Left colon (tissue), 2 donors: ENCODE data around the gene ZNF865. TPM values are rescaled to one million over a fixed set of nuclear protein-coding genes. Genes with fewer than 3 reads are reported as not detected.
A peak's percentile ranks its signal among the peaks of the same experiment; 100 is the strongest.

Experiments
- ATAC-seq: fragments of 200-7000 bp; cut with Tn5 transposase; one replicate; pipeline ENCODE4 v1.9.1; 2020; ENCODE audit warnings: mild to moderate bottlenecking, moderate library complexity
- DNase-seq, 2 donors: peaks; one replicate each; pipeline ENCODE4 v3.0.0-alpha.2; 2020
- intact Hi-C, 2 donors: fragments of 100-400 bp; cut with DNase I in 1 of 2; cut with micrococcal nuclease in 1 of 2; formaldehyde crosslinking; loops; one replicate each; pipeline versions ENCODE4 v1.11.2 to v1.14.0; 2022; cut with DNase I, micrococcal nuclease
- total RNA-seq, 2 donors: library from RNA; stranded (reverse); fragmentation: NEBNext Ultra II Directional; extraction: Animal tissue kit (Norgen Biotek cat#: 25700); gene quantifications; one replicate each; pipeline ENCODE4 v1.2.1, GENCODE V29; 2021
- donor health status: DM: no; HTN: no; CAD: no.
- donor health status: DM: yes; HTN: yes; CAD: no.

ZNF865 gene
- total RNA-seq, 2 donors from 2014 or later = 13.0 to 13.6 TPM

DNA sequence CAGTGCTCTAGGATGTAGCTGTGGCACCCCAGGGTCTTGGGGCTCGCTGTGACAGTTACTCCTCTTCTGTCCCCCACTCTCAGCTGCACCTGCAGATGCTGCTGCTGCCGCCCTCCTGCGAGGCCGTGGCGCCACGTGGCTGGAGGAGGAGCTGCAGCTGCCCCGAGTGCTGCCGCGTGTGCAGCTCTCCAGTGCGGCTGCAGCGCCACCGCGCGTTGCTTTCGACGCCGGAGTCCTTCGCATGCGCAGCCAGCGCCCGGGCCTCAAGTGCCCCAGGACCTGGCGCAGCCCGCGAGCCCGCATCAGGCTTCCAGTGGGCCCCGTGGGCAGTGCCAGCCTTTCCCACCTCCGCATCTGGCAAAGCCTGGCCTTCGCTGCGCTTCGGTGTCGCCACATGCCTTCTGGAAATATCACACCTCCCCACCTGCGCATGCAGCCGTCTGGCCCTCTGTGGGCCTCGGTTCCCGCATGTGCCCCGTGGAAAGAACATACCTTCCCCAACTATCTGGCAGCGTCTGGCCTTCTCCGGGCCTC is 34.7 kb downstream of the ZNF865 start:
- DNase-seq = peak; percentile 62 to 73
- intact Hi-C loops = no loop called here
- no peak for ATAC-seq

DNA sequence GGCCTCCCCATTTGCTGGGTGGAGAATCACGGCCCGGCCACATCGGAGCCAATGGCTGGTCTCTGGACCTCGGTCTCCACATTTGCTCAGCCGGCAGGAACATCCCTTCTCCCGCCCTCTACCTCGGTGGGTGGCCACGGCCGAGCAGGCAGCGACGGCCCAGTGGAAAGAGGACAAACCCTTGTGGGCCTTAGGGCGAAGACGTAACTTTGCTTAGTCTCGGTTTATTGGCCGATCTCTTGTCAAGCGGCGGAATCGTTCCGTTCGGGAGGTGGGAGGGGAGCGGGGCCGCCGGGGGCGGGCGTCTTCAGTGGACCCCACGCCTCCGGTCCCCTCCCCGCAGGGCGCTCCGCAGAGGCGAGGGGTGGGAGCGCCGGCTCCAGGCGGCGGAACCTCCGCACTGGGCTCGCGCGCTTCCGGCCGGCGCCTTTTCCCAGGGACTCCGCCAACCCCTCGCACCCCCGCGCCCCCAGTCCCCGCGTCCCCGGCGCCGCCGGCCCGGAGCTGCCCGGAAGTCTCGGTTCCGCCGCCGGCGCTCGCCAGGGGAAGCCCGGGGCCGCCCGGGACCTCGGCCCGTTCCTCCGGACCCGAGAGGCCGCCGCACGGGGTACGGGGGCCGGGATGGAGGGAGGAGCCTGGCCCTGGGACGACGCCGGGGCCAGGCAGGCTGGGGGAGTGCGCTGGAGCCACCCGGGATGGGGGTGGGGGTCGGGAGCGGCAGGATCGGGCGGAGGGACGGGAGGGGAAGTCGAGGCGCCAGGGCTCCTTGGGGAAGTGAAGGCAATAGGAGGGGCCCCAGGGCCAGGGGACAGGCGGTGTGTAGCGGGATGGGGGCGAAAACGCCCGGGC is 35.4 kb downstream of the ZNF865 start, which contains the start of gene ZNF580:
ZNF580 (plus strand) TSS at position 426 of the 849 bp plus-strand sequence. CDS start 1,507 bp downstream, outside the sequence.
- DNase-seq = peak in 1 of 2 donors; percentile 70
- intact Hi-C loops = no loop called here
- peak; percentile 55 for ATAC-seq

DNA sequence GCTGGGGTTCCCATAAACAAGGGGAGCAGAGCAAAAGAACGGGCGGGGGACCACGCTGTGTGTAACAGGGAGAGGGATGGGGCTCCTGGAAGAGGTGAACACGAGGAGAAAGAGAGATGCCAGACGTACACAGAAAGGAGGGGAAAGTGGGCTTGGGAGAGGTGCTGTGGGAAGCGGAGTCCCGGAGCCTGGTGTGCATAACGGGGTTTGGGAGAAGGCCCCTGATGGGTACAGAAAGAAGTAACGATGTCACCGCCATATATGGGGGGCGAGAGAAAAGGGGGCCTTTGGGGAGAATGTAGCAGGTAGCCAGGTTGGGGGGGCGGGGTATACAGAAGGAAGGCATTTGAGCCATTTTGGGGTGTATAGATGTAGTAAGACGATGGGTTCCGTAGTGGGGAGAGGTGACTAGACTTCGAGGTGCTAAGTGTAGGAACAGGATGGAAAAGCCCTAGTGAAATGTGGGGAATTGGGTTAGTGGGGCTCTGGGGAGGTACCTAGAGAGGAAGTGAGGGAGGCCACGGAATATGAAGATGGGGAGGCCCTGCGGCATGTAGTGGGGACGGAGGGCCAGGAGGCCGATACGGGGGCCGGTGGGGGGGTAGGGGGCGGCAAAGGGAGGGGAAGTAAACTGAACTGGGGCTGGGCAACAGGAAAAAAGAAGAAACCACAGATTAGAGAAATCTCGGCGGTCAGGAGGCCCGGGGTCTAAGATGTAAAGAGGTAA is 36.1 kb downstream of the ZNF865 start:
- ATAC-seq = peak; percentile 1
- DNase-seq = no peak
- intact Hi-C loops = no loop called here

DNA sequence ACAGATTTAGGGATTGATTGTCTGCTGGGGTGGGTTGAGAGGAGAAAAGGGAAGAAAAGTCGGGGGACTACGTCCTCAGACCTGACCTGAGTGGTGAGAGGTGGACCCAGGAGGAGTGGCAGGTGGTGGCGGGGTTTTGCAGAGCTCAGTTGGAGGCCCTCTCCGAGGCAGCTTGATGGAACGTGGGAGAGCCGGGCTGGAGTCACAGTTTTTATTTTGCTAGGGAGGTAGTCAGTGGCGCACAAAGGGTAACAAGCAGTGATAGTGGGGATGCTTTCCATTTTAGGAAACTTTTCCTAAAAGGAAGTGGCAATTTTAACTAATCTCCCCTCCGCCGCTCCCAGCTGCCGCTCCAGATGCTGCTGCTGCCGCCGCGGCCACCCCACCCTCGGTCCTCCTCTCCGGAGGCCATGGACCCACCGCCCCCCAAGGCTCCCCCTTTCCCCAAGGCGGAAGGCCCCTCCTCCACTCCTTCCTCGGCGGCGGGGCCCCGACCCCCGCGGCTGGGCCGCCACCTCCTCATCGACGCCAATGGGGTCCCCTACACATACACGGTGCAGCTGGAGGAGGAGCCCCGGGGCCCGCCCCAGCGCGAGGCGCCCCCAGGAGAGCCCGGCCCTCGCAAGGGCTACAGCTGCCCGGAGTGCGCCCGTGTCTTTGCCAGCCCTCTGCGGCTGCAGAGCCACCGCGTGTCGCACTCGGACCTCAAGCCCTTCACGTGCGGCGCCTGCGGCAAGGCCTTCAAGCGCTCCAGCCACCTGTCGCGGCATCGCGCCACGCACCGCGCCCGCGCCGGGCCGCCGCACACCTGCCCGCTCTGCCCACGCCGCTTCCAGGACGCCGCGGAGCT is 36.9 kb downstream of the ZNF865 start:
- ATAC-seq = peak; percentile 9
- intact Hi-C loops = no loop called here

DNA sequence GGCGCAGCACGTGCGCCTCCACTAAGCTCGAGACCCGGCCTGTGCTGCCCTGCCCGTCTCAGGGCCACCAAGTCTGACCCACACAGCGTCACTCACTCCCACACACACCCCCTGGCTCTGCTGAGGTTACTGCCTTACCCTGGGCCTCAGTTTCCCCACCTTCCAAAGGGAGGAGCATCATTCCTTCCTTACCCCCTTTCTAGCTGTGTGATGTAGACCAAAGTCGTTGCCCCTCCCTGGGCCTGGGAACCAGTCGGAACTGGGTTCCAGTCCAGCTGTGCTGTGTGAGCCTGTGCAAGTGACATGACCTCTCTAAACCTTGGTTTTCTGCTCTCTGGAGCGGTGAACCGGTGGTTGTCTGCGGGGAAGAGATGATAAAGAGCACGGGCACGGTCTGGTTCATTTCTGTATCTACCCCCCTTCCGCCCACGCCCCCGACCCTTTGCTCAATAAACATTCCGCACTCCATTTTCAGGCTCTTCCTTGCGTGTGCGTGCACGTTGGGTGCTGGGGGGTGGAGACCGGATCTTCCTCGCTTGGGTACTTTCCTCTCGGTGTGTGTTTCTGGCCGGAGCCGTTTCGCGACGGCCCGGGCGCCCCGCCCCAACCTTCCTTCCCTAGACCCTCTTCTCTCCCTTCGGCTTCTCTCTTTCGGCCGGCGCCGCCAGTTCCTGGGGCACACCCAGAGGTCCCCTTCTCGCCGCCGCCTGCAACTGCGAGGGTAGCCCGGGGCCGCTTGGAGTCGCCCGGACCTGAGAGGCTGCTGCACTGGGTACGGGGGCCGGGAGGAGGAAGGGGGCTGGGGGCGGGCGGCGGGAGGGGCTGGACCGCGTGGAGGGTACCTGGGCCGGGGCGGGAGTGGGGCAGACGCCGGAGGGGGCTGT is 37.8 kb downstream of the ZNF865 start, which contains the start of gene ZNF581:
ZNF581 (plus strand) TSS at position 647 of the 884 bp plus-strand sequence. CDS start 923 bp downstream, outside the sequence.
- intact Hi-C loops = no loop called here
- ATAC-seq (peak; percentile 64), DNase-seq (peak; percentile 73 to 83)

More for the DNA sequence above, 36.9 kb downstream of the ZNF865 start:
- peak in 1 of 2 donors; percentile 49 for DNase-seq

DNA sequence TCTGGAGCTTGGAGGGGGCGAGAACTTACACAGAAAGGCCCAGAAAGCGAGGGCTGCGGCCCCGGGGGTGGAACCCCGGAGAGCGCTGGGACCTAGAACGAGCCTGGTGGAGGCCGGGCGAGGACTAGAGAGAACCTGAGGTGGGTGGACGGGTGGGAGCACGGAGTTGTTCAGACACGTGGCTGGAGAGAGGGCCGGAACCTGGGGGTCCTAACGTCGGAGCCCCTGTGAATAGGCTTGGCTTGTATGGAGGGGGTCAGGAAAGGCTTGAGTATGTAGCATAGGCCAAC is 38.4 kb downstream of the ZNF865 start:
- intact Hi-C loops = no loop called here
- peak; percentile 4 for ATAC-seq

DNA sequence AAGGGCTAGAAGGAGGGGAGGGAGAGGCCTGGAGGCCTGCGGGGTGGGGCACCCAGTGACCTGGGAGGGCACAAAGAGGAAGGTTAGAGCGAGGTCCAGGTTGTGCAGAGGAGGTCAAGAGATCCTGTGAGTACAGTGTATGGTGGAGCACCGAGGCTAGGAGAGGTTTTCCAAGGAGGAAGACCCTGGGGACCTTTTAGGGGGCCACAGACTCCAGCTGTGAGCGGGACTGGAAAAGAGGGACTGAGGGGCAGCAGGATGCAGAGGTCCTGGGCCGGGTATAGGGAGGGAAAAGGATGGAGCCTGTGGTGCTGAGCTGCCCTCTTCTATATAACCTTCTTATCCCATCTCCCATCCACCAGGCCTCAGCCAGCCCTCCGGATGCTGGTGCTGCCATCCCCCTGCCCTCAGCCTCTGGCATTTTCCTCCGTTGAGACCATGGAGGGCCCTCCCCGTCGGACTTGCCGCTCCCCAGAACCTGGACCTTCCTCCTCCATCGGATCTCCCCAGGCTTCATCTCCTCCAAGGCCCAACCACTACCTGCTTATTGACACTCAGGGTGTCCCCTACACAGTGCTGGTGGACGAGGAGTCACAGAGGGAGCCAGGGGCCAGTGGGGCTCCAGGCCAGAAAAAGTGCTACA is 38.9 kb downstream of the ZNF865 start:
- intact Hi-C loops = no loop called here
- no peak for ATAC-seq
- DNase-seq = peak in 1 of 2 donors; percentile 28

More for the DNA sequence above, 38.4 kb downstream of the ZNF865 start:
- DNase-seq = no peak

DNA sequence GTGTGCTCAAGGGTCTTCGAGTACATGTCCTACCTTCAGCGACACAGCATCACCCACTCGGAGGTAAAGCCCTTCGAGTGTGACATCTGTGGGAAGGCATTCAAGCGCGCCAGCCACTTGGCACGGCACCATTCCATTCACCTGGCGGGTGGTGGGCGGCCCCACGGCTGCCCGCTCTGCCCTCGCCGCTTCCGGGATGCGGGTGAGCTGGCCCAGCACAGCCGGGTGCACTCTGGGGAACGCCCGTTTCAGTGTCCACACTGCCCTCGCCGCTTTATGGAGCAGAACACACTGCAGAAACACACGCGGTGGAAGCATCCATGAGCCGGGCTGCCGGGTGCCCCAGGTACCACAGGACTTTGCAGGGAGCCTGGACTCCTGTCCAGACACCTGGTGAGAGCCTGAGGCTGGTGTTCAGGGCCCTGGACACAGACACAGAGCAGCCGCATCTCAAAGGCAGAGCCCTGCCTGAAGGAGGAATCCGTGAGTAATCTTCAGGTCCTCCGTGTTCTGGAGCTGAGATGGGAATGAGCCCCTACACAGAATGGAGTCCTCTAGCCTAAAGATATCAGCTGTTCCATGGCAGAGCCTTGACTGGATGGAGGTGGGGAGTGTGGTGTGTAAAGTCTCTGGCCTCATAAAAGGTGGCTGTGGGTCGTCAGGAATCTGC is 39.5 kb downstream of the ZNF865 start:
- DNase-seq = no peak
- intact Hi-C loops = no loop called here
- no peak for ATAC-seq

DNA sequence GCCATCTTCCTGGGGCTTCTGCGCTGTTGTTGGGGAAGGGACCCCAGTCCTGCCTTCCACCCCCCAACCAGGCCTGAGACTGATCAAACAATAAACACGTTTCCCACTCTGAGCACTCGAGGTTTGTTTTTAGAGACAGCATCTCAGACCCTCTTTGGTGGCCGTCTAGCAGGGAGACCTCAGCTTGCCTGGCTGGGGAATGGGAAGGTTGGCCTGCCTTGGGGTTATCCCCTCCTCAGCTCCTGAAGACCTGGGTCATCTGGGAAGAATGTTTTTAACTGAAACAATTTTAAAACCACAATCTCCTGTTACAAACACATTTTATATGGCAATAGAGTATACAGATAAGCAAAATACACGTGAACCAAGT is 40.0 kb downstream of the ZNF865 start:
- intact Hi-C loops = no loop called here
- no peak for DNase-seq
- no peak for ATAC-seq

DNA sequence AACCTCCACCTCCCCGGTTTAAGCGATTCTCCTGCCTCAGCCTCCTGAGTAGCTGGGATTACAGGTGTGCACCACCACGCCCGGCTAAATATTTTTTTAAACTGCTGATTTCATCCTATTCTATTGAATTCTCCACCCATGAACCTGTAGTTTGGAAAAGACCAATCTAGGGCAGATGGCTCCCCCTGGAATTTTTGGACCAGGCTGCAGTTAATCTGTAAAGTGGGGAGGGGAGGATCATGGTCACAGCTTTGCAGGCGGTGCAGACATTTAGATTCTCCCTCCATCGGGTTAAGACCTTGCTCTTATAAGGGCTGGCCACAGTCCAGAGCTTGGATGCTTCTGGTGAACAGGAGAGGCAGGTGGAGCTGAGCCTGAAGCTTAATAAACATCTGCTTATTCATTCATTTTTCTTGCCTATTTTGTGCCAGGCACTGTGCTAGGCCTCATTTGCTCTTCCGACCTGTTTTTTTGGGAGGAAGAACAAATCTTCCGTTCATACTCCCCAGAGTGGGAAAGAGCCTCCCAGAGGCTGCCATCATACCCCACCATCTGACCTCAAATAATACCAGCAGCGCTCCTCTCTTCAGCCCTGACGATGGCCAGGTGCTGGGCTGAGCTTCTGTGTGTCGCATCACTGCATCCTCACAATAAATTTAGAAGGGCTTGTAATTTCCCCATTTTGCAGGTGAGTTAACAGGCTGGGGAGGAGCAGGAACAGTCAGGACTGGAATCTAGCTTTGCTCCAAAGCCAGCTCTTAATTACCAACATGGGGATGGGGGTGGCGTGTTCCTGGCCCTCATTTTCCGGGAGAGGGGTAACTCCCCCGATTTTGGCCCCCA is 41.7 kb downstream of the ZNF865 start:
- DNase-seq = no peak
- intact Hi-C loops = no loop called here
- no peak for ATAC-seq

DNA sequence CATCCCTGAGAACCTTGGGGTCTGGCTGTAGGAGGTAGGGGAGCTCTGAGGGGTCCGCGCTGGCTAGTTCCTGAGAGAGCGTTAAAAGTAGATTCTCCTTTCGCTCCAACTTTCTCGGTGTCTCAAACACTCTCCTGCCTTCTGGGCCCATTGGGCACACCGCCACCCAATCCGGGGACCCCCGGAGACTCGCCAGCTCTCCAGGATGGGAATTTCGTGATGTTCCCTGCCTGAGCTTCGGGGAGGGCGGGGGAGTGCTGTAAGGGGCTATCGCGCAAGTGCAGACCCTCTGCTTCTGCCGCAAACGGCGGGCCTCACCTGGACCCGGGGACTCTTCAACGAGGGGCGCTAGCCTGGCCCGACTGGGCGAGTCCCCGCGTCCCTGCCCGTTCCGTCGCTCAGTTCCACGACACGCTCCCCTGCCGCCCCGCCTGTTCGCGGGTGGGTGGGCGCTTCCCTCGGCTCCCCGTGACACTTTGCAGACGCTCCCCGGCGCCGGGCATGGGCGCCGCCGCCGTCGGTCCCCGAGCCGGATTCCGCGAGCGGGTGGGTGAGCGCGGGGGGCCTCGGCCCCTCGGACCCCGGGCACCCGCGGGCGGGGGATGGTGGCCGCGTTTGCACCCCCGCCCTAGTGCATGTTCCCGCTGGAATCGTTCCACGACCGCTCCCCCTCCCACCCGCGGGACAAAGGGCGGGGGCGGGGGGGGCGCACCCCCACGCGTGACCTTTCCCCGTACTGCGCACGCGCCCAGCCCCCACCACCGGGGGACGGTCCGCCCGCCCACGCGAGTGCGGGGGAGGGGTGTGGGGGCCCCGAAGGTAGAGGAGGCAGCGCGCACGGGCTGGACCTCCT is 42.5 kb downstream of the ZNF865 start, which contains the start of gene CCDC106:
CCDC106 (plus strand) TSS at position 481 of the 853 bp plus-strand sequence. CDS start 835 bp downstream, outside the sequence.
- intact Hi-C loops = no loop called here
- DNase-seq (peak; percentile 69 to 77), ATAC-seq (peak; percentile 52)

DNA sequence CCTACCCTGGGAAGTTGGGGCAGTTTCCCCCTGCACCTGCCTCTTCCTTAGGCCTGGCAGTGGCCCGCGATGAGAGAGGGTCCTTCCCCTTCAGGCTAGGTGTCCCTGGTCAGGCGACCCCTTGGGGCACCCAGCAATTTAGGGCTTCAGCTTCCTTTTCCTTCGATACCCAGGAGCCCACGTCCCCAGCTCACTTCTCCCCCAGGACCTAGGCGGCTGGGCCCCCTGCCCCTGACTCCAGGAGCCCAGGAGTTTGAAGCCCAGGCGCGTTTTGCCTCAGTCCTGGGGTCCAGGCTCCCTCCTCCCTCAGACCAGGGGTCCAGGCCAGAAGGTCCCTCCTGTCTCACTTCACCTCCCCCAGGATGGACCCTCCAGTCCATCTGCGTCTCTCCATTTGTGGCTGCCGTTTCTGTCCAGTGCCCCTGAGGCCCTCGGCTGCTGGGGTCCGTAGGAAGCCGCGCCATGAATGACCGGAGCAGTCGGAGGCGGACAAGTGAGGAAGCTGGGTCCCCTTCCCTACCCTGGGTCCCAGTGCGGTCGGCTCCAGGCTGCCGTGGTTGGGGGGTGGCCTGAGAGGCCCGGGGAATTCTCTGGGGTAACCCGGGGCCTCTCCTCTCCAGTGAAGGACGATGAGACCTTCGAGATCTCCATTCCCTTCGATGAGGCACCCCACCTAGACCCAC is 43.3 kb downstream of the ZNF865 start:
- DNase-seq (no peak), ATAC-seq (no peak)
- intact Hi-C loops = no loop called here

DNA sequence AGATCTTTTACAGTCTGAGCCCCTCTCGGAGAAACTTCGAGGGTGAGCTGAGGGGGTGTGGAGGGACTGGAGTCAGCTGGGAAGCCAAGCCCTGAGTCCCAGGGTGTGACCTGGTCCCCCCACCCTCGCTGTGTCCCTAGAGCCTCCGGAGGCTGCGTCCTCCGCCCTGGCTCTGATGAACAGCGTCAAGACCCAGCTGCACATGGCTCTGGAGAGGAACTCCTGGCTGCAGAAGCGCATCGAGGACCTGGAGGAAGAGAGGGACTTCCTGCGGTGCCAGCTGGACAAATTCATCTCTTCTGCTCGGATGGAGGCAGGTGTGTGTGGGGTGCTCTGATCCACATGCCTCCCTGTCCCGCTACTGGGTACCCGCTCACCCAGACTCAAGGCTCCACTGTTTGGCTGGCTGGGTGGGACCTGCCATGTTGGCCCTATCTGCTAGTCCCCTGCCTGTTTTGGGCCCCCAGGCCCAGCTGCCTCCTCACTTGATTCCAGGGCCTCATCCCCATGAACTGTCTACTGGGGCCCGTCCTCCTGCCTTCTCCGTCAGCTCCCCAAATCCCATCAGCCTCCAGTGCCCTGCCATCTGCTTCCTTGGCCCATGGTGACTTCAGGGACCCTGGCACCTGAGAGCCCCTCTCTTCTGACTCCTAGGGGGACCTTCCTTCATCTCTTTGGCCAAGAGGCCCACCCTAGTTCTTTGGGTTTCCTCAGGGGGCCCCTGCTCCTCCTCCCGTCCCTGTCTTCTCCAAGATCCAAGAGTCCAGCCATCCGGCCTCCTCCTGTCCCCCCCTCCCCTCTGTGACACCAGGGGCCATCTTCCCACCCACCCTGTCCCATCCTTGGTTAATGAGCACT is 44.0 kb downstream of the ZNF865 start:
- ATAC-seq = no peak
- DNase-seq = no peak
- intact Hi-C loops = no loop called here

DNA sequence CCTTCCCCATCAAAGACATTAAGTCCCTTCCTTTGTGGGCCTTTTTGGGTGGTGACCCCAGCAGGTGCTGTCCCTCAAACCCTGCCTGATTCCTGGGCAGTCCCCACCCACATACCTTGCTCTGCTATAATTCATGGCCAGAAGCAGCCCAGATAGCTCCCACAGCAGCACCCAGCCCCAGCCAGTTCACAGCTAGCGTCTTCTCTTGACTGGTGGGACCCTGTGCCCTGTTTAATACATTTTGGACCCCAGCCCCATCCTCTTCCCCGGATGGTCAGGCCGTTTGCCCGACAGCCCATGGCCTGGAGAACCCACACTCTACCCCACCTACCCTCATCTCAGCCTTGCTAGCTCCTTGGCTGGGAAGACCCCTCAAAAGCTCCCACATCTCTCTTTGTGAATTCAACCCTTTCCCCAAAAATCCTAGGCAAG is 44.7 kb downstream of the ZNF865 start:
- ATAC-seq = no peak
- no peak for DNase-seq
- intact Hi-C loops = no loop called here
